GM23338 (cell line): Measurements from ENCODE around the gene NDUFS4. TPM values are rescaled to one million over a fixed set of nuclear protein-coding genes. Genes with fewer than 3 reads are reported as not detected.

ENCODE experiments used
- ATAC-seq: fragments of 200-7000 bp; cut with Tn5 transposase; 3 replicates; pipeline ENCODE4 v1.9.1; 2020
- DNase-seq: peaks from one replicate; pipeline ENCODE4 v3.0.0-alpha.2; 2015; ENCODE audit warnings: low spot score
- H2AFZ ChIP-seq: fragments of 200-600 bp; sonication (generic); 2 replicates; pipeline ENCODE4 v1.8.0; 2016; ENCODE audit warnings: antibody characterized with exemption, mild to moderate bottlenecking, moderate library complexity
- H3F3A ChIP-seq: fragments of 200-600 bp; sonication (generic); replicated peaks from 2 replicates; pipeline ENCODE4 v1.8.0; 2017; ENCODE audit warnings: antibody characterized with exemption, mixed run types, low read depth
- H3K27ac ChIP-seq: fragments of 200-600 bp; sonication (generic); 2 replicates; pipeline ENCODE4 v1.6.1; 2016; ENCODE audit warnings: low read depth
- H3K27me3 ChIP-seq: fragments of 200-600 bp; sonication (generic); 2 replicates; pipeline ENCODE4 v1.8.0; 2016; ENCODE audit warnings: mild to moderate bottlenecking, mixed run types, moderate library complexity; ENCODE audit not compliant: insufficient read depth
- H3K36me3 ChIP-seq: fragments of 200-600 bp; sonication (generic); 2 replicates; pipeline ENCODE4 v1.8.0; 2016; ENCODE audit warnings: mild to moderate bottlenecking; ENCODE audit not compliant: insufficient read depth
- H3K4me1 ChIP-seq: fragments of 200-600 bp; sonication (generic); 2 replicates; pipeline ENCODE4 v1.8.0; 2016; ENCODE audit warnings: mild to moderate bottlenecking, moderate library complexity; ENCODE audit not compliant: insufficient read depth
- H3K4me2 ChIP-seq: fragments of 200-600 bp; sonication (generic); 2 replicates; pipeline ENCODE4 v1.7.1; 2017; ENCODE audit warnings: mixed run types
- H3K4me3 ChIP-seq: fragments of 200-600 bp; sonication (generic); 2 replicates; pipeline ENCODE4 v1.6.1; 2016; ENCODE audit warnings: mixed run types
- H3K79me2 ChIP-seq: fragments of 200-600 bp; sonication (generic); replicated peaks from 2 replicates; pipeline ENCODE4 v1.8.0; 2017; ENCODE audit warnings: mild to moderate bottlenecking; ENCODE audit not compliant: insufficient read depth
- H3K9me2 ChIP-seq: fragments of 200-600 bp; sonication (generic); 2 replicates; pipeline ENCODE4 v1.8.0; 2017; ENCODE audit not compliant: insufficient read depth
- H4K20me1 ChIP-seq: fragments of 200-600 bp; sonication (generic); replicated peaks from 2 replicates; pipeline ENCODE4 v1.8.0; 2017; ENCODE audit warnings: mild to moderate bottlenecking; ENCODE audit not compliant: insufficient read depth
- H3K27ac Mint-ChIP-seq: 2 replicates; pipeline ENCODE4 v1.8.0; 2020; ENCODE audit warnings: inconsistent platforms, mild to moderate bottlenecking, moderate library complexity, mixed read lengths
- H3K27me3 Mint-ChIP-seq: 3 replicates; pipeline ENCODE4 v1.8.0; 2022; ENCODE audit warnings: low read depth, mild to moderate bottlenecking, moderate library complexity, mixed read lengths, inconsistent platforms; ENCODE audit not compliant: insufficient read depth, poor library complexity
- H3K36me3 Mint-ChIP-seq: 3 replicates; pipeline ENCODE4 v1.8.0; 2021; ENCODE audit warnings: low read depth, mild to moderate bottlenecking, inconsistent platforms, moderate library complexity, mixed read lengths
- H3K4me1 Mint-ChIP-seq: 3 replicates; pipeline ENCODE4 v1.8.0; 2020; ENCODE audit warnings: mild to moderate bottlenecking, inconsistent platforms, mixed read lengths
- H3K4me3 Mint-ChIP-seq: 3 replicates; pipeline ENCODE4 v1.8.0; 2021; ENCODE audit warnings: moderate library complexity, mild to moderate bottlenecking, inconsistent platforms, mixed read lengths
- H3K9me3 Mint-ChIP-seq: 3 replicates; pipeline ENCODE4 v1.8.0; 2020; ENCODE audit warnings: moderate library complexity, mild to moderate bottlenecking, inconsistent platforms, mixed read lengths
- CREB1 ChIP-seq: fragments of 250-450 bp; sonication (Bioruptor Pico); IDR thresholded peaks from 2 replicates; pipeline ENCODE4 v1.5.0; 2020; ENCODE audit warnings: low read depth, mild to moderate bottlenecking, moderate library complexity
- CTCF ChIP-seq, 2 experiments: fragments of 200-600 bp in 1 of 2; sonication (generic) in 1 of 2; conservative IDR thresholded peaks; 2 replicates each; pipeline versions ENCODE4 v1.5.1 to v1.6.1; 2016 to 2017; ENCODE audit warnings: antibody characterized with exemption in 2 of 2, low read depth in 2 of 2, mild to moderate bottlenecking in 2 of 2, moderate library complexity in 1 of 2
- EZH2 ChIP-seq: fragments of 200-600 bp; sonication (generic); IDR thresholded peaks from one replicate; pipeline ENCODE4 v1.8.0; 2017; ENCODE audit warnings: antibody characterized with exemption, mild to moderate bottlenecking, low read depth; ENCODE audit not compliant: unreplicated experiment
- EZH2phosphoT487 ChIP-seq: fragments of 200-600 bp; sonication (generic); IDR thresholded peaks from one replicate; pipeline ENCODE4 v1.8.1; 2018; ENCODE audit warnings: antibody characterized with exemption; ENCODE audit not compliant: unreplicated experiment
- JUNB ChIP-seq: IDR thresholded peaks from one replicate; pipeline ENCODE4 v1.6.1; 2016; ENCODE audit warnings: antibody characterized with exemption; ENCODE audit not compliant: unreplicated experiment
- NANOG ChIP-seq: IDR thresholded peaks from 2 replicates; pipeline ENCODE4 v1.6.1; 2016; ENCODE audit warnings: antibody characterized with exemption, borderline replicate concordance
- POLR2AphosphoS5 ChIP-seq: IDR thresholded peaks from 2 replicates; pipeline ENCODE4 v1.6.1; 2016; ENCODE audit warnings: antibody characterized with exemption, low read depth
- REST ChIP-seq: IDR thresholded peaks from one replicate; pipeline ENCODE4 v1.6.1; 2018; ENCODE audit warnings: antibody characterized with exemption; ENCODE audit not compliant: unreplicated experiment
- STAT1 ChIP-seq: IDR thresholded peaks from one replicate; pipeline ENCODE4 v1.6.1; 2016; ENCODE audit warnings: antibody characterized with exemption; ENCODE audit not compliant: unreplicated experiment
- ZNF114 ChIP-seq: fragments of 250-450 bp; sonication (Bioruptor Pico); IDR thresholded peaks from 2 replicates; pipeline ENCODE4 v1.5.0; 2020; ENCODE audit warnings: mild to moderate bottlenecking, moderate library complexity
- ZNF331 ChIP-seq: fragments of 250-450 bp; sonication (Bioruptor Pico); IDR thresholded peaks from 2 replicates; pipeline ENCODE4 v1.5.0; 2020; ENCODE audit warnings: low read depth, mild to moderate bottlenecking, moderate library complexity
- polyA plus RNA-seq: library from polyadenylated mRNA; unstranded; fragments of >200 nt; fragmentation: Nextera tagmentation; extraction: Ambion mirVana; gene quantifications from 2 replicates; pipeline ENCODE4 v1.2.1, GENCODE V29; 2016
- total RNA-seq: library from RNA; depleted of rRNA; stranded (reverse); fragments of >200 nt; shearing (Covaris generic); gene quantifications from 2 replicates; pipeline ENCODE4 v1.2.3, GENCODE V29; 2014
- TF ChIP-seq, protein P1 (sequence below): fragments of 250-450 bp; sonication (Bioruptor Pico); IDR thresholded peaks from 2 replicates; pipeline ENCODE4 v1.5.0; 2020; ENCODE audit warnings: mild to moderate bottlenecking, moderate library complexity
- TF ChIP-seq, protein P2 (sequence below): IDR thresholded peaks from 2 replicates; pipeline ENCODE4 v1.6.1; 2016; ENCODE audit warnings: antibody characterized with exemption

NDUFS4 gene
- total and polyA plus RNA-seq, 2 experiments from 2014 or later = 65.6 to 151 TPM

GRCh38 chr5:53547226-53547625, 13.2 kb upstream of the NDUFS4 start:
- H3K36me3 ChIP-seq = no peaks in the 10 kb centered on the region
- H3K27ac ChIP-seq = no peak overlapping the region
- H3K4me1 Mint-ChIP-seq = peaks cover 45% of the 10 kb centered on the region
- H3K9me2 ChIP-seq = no peaks in the 10 kb centered on the region
- 0 out of 2 replicates have a peak overlapping the region, but pooled peaks have one; percentile 12 for H3K4me2 ChIP-seq
- H3K27me3 Mint-ChIP-seq = peaks cover 1% of the 10 kb centered on the region
- H2AFZ ChIP-seq = peak overlapping the region; percentile 21; the same call in 1 of the 2 replicates
- TF ChIP-seq CTCF (conservative IDR thresholded peaks at IDR 0.05; ENCODE audit: low read depth in 2 of 2) (no peak), EZH2phosphoT487 (no peak), POLR2AphosphoS5 (no peak), JUNB (no peak), NANOG (no peak), ZNF114 (CRISPR knock-in tag) (no peak), ZNF331 (CRISPR knock-in tag) (no peak), EZH2 (no peak), CREB1 (CRISPR knock-in tag) (no peak), REST (no peak), STAT1 (no peak)
- TF ChIP-seq, protein P1, sequence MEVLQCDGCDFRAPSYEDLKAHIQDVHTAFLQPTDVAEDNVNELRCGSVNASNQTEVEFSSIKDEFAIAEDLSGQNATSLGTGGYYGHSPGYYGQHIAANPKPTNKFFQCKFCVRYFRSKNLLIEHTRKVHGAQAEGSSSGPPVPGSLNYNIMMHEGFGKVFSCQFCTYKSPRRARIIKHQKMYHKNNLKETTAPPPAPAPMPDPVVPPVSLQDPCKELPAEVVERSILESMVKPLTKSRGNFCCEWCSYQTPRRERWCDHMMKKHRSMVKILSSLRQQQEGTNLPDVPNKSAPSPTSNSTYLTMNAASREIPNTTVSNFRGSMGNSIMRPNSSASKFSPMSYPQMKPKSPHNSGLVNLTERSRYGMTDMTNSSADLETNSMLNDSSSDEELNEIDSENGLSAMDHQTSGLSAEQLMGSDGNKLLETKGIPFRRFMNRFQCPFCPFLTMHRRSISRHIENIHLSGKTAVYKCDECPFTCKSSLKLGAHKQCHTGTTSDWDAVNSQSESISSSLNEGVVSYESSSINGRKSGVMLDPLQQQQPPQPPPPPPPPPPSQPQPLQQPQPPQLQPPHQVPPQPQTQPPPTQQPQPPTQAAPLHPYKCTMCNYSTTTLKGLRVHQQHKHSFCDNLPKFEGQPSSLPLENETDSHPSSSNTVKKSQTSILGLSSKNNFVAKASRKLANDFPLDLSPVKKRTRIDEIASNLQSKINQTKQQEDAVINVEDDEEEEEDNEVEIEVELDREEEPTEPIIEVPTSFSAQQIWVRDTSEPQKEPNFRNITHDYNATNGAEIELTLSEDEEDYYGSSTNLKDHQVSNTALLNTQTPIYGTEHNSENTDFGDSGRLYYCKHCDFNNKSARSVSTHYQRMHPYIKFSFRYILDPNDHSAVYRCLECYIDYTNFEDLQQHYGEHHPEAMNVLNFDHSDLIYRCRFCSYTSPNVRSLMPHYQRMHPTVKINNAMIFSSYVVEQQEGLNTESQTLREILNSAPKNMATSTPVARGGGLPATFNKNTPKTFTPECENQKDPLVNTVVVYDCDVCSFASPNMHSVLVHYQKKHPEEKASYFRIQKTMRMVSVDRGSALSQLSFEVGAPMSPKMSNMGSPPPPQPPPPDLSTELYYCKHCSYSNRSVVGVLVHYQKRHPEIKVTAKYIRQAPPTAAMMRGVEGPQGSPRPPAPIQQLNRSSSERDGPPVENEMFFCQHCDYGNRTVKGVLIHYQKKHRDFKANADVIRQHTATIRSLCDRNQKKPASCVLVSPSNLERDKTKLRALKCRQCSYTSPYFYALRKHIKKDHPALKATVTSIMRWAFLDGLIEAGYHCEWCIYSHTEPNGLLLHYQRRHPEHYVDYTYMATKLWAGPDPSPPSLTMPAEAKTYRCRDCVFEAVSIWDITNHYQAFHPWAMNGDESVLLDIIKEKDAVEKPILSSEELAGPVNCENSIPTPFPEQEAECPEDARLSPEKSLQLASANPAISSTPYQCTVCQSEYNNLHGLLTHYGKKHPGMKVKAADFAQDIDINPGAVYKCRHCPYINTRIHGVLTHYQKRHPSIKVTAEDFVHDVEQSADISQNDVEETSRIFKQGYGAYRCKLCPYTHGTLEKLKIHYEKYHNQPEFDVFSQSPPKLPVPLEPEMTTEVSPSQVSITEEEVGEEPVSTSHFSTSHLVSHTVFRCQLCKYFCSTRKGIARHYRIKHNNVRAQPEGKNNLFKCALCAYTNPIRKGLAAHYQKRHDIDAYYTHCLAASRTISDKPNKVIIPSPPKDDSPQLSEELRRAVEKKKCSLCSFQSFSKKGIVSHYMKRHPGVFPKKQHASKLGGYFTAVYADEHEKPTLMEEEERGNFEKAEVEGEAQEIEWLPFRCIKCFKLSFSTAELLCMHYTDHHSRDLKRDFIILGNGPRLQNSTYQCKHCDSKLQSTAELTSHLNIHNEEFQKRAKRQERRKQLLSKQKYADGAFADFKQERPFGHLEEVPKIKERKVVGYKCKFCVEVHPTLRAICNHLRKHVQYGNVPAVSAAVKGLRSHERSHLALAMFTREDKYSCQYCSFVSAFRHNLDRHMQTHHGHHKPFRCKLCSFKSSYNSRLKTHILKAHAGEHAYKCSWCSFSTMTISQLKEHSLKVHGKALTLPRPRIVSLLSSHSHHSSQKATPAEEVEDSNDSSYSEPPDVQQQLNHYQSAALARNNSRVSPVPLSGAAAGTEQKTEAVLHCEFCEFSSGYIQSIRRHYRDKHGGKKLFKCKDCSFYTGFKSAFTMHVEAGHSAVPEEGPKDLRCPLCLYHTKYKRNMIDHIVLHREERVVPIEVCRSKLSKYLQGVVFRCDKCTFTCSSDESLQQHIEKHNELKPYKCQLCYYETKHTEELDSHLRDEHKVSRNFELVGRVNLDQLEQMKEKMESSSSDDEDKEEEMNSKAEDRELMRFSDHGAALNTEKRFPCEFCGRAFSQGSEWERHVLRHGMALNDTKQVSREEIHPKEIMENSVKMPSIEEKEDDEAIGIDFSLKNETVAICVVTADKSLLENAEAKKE (CRISPR knock-in tag) = no peak
- TF ChIP-seq, protein P2, sequence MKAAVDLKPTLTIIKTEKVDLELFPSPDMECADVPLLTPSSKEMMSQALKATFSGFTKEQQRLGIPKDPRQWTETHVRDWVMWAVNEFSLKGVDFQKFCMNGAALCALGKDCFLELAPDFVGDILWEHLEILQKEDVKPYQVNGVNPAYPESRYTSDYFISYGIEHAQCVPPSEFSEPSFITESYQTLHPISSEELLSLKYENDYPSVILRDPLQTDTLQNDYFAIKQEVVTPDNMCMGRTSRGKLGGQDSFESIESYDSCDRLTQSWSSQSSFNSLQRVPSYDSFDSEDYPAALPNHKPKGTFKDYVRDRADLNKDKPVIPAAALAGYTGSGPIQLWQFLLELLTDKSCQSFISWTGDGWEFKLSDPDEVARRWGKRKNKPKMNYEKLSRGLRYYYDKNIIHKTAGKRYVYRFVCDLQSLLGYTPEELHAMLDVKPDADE = no peak
- H3K4me3 Mint-ChIP-seq = no peak overlapping the region
- no peaks in the 10 kb centered on the region for H3K79me2 ChIP-seq
- H3K4me3 ChIP-seq = no peak overlapping the region
- no peaks in the 10 kb centered on the region for H3K27me3 ChIP-seq
- peak overlapping the region; percentile 49 for H3K27ac Mint-ChIP-seq
- H3K9me3 Mint-ChIP-seq = peaks cover 5% of the 10 kb centered on the region; the same call in 1 of the 3 replicates
- DNase-seq (no peak), ATAC-seq (no peak)
- H3K36me3 Mint-ChIP-seq = peaks cover 5% of the 10 kb centered on the region; the same call in 2 of the 3 replicates
- H3K4me1 ChIP-seq = peaks cover 46% of the 10 kb centered on the region
- H3F3A ChIP-seq = no peaks in the 10 kb centered on the region
- no peaks in the 10 kb centered on the region for H4K20me1 ChIP-seq
